ENCODE results near the gene SELENON. TPM values are rescaled to one million over a fixed set of nuclear protein-coding genes. Genes with fewer than 3 reads are reported as not detected.

The SELENON gene, protein sequence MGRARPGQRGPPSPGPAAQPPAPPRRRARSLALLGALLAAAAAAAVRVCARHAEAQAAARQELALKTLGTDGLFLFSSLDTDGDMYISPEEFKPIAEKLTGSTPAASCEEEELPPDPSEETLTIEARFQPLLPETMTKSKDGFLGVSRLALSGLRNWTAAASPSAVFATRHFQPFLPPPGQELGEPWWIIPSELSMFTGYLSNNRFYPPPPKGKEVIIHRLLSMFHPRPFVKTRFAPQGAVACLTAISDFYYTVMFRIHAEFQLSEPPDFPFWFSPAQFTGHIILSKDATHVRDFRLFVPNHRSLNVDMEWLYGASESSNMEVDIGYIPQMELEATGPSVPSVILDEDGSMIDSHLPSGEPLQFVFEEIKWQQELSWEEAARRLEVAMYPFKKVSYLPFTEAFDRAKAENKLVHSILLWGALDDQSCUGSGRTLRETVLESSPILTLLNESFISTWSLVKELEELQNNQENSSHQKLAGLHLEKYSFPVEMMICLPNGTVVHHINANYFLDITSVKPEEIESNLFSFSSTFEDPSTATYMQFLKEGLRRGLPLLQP
- 6.8 and 38.2 TPM in 2 replicates for total RNA-seq

DNA sequence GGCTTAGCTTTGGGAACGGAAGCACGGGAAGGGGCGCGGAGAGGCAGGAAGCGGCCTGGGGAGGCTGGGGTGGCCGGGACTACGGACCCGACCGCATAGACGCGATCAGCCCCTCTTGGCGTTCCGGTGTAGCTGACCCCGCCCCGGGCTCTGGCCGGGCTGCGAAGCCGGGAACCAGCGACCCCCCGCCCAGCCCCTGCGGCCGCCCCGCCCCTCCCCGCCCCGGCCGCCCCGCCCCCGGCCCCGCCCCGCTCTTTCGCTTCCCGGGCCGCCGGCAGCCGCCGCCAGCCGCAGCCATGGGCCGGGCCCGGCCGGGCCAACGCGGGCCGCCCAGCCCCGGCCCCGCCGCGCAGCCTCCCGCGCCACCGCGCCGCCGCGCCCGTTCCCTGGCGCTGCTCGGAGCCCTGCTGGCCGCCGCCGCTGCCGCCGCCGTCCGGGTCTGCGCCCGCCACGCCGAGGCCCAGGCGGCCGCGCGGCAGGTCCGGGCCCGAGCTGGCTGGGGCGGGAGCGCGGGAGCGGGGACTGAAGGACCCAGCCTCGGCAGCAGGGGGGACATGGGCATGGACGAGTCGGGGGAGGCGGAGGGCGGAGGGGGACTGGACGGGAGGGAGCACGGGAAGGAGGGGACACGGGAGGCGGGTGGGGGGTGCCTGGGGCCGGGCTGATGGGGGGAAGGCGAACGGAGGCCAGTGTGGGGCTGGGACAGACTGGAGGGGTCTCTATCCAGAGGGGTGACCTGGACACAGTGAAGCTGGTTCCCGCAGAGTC is at the start of gene SELENON:
Gene SELENON, plus strand, starts transcription at position 259 of the 768 bp plus-strand sequence. Its CDS starts 38 bp downstream, at position 297.

DNA sequence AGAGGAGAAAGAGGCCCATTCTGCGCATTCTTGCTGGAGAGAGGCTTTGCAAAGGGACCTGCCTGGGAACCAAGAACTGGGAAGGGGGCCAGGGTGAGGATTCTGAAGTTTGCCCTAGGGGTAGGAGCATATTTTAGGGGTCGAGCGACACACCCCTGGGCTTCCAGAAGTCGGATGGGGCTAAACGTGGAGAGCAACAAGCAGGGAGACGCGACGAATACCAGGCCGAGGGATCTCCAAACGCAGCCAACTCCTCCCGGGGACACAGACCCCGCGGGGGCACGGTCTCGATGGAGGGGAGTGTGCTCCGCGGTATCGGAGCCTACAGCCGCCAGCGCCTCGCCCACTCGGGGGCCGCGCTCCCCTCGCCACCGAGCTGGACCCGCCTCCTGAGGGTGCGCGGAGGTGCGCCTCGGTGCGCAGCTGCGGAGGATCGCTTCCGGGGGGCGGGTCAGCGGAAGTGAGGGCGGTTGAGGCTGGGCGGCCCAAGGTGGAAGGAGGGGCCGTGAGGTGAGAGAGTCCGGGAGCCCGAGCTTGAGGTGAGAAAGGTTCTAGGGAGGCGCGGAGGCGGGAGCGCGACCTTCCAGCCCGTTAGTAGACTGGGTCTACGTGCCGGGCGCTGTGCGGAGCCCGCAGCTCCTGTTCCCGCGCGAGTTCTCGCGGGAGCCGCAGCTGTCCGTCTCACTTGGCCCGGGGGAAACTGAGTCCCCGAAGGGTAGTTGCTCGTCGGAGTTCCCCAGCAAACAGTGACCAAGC is 19.7 kb downstream of the SELENON start, which contains the start of gene MTFR1L:
Gene MTFR1L, plus strand, starts transcription at position 464 of the 756 bp plus-strand sequence. CDS start 3,151 bp downstream, outside the sequence.

DNA sequence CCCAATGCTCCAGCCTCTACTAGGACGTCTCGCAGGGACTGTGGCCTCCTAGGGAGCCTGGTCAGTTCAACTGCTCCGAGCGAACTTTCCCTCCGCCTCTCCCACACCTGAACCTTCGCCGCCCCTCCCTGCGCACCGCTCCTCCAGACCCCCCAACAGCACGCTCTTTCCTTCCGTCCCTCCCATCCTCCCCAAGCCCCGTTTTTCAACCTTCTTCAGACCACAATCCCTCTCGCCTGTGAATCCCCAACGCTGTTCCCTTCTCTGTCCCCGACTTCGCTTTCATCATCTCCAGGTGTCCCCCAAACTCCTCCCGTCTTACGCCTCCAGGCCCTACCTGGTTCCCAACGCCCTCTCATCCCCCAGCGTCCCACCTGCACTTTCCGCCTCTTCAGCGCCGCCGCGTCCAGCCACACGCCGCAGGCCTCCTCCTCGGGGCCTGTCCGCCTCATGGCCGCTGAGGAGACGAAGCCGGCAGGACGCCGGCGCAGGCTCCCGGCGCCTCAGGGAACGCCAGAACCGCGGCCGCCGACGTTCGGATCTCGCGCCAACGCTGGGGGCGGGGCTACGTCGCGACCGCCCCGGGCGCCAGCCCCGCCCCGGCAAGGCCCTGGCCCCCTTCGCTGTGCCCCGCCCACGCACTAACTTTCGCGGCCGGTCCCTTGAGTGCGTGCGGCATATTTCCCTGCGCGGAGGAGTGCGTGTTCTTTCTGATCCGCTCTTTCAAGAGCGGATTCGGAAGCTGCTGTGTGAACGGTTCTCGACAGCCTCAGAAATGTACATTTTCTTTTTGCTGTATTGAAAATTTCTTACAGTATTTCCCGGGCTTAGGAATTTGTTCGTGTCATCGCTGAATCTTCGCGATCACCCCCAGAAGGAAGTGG is 59.2 kb downstream of the SELENON start, which contains the start of gene AUNIP:
Gene AUNIP, minus strand, starts transcription at position 552 of the 884 bp plus-strand sequence. Its CDS starts 100 bp downstream, at position 452.

Other genes with a start within 250 kb of the SELENON start
- gene MAN1C1, start 183.4 kb upstream of the SELENON start, total RNA-seq: 0.34 and 1.9 TPM in 2 replicates
- 29.4 and 31.2 TPM in 2 replicates for gene MTFR1L, start 19.8 kb downstream of the SELENON start, total RNA-seq
- 1.4 and 4.8 TPM in 2 replicates for gene AUNIP, start 59.3 kb downstream of the SELENON start, total RNA-seq
- gene PAQR7, start 75.5 kb downstream of the SELENON start, total RNA-seq: 13.3 and 16.1 TPM in 2 replicates
- gene STMN1, start 106.2 kb downstream of the SELENON start, total RNA-seq: 24.9 and 44.0 TPM in 2 replicates
- 16.4 and 29.3 TPM in 2 replicates for gene PAFAH2, start 197.9 kb downstream of the SELENON start, total RNA-seq
- under 0.01 TPM in 1 of 2 replicates, not detected in the other for gene EXTL1, start 221.6 kb downstream of the SELENON start, total RNA-seq
- gene SLC30A2, start 245.9 kb downstream of the SELENON start, total RNA-seq: under 0.01 and 0.07 TPM in 2 replicates